HG02973 (cell line): Measurements from ENCODE around the gene NR3C1.

ENCODE experiments used
- ATAC-seq: cut with Tn5 transposase; IDR thresholded peaks from one replicate; pipeline ENCODE4 v1.9.1; 2021; ENCODE audit warnings: moderate library complexity; ENCODE audit not compliant: unreplicated experiment

The NR3C1 gene

GRCh38 chr5:143426437-143426991, 23.0 kb upstream of the NR3C1 start:
- ATAC-seq = peak; percentile 69

GRCh38 chr5:143425835-143426234, 22.3 kb upstream of the NR3C1 start:
- no peak for ATAC-seq

- peak; percentile 53 for ATAC-seq
These were observed 14.8 kb upstream of the NR3C1 start for GRCh38 chr5:143418140-143418866.

- ATAC-seq = peak; percentile 4
These were observed 14.1 kb upstream of the NR3C1 start for GRCh38 chr5:143417503-143418139.

- ATAC-seq = no peak
These were observed 12.9 kb upstream of the NR3C1 start for GRCh38 chr5:143416411-143416810.

GRCh38 chr5:143413958-143414669, 10.6 kb upstream of the NR3C1 start:
- peak; percentile 56 for ATAC-seq

GRCh38 chr5:143412661-143413342, 9.3 kb upstream of the NR3C1 start:
- ATAC-seq = no peak

- no peak for ATAC-seq
These were observed 6.4 kb upstream of the NR3C1 start for GRCh38 chr5:143409926-143410325.

GRCh38 chr5:143406408-143406807, 2.9 kb upstream of the NR3C1 start:
- no peak for ATAC-seq

GRCh38 chr5:143405849-143406098, 2.3 kb upstream of the NR3C1 start:
- no peak for ATAC-seq

GRCh38 chr5:143405063-143405848, 1.8 kb upstream of the NR3C1 start:
- ATAC-seq = peak; percentile 35

- ATAC-seq = peak; percentile 11
These were observed 1.1 kb upstream of the NR3C1 start for GRCh38 chr5:143404416-143405062.

- ATAC-seq = peak; percentile 7
These were observed 223 bp downstream of the NR3C1 start for GRCh38 chr5:143403334-143403592.

GRCh38 chr5:143402553-143403333, 743 bp downstream of the NR3C1 start:
- ATAC-seq = no peak

GRCh38 chr5:143402017-143402552, 1.4 kb downstream of the NR3C1 start:
- no peak for ATAC-seq

GRCh38 chr5:143401227-143402016, 2.1 kb downstream of the NR3C1 start:
- no peak for ATAC-seq

GRCh38 chr5:143400541-143401226, 2.8 kb downstream of the NR3C1 start:
- ATAC-seq = no peak
